Liver (tissue), 3 donors: Measurements from ENCODE around the gene INSIG2.

Experiments used
- EGR1 ChIP-seq, 2 donors: IDR thresholded peaks; 2 replicates each; pipeline ENCODE4 v1.6.1; 2016 to 2018; ENCODE audit warnings: antibody characterized with exemption in 2 of 2, low read depth in 2 of 2
- FOXA2 ChIP-seq: IDR thresholded peaks from 2 replicates; pipeline ENCODE4 v1.6.1; 2016; ENCODE audit warnings: antibody characterized with exemption
- NR2F2 ChIP-seq: IDR thresholded peaks from 2 replicates; pipeline ENCODE4 v1.6.1; 2016; ENCODE audit warnings: antibody characterized with exemption
- RAD21 ChIP-seq, 2 donors: IDR thresholded peaks; 2 replicates each; pipeline ENCODE4 v1.6.1; 2016; ENCODE audit warnings: antibody characterized with exemption in 2 of 2, mild to moderate bottlenecking in 2 of 2
- RXRA ChIP-seq, 2 donors: IDR thresholded peaks; 2 replicates each; pipeline ENCODE4 v1.6.1; 2017 to 2018; ENCODE audit warnings: antibody characterized with exemption in 2 of 2, mild to moderate bottlenecking in 1 of 2
- SP1 ChIP-seq: IDR thresholded peaks from 2 replicates; pipeline ENCODE4 v1.6.1; 2018; ENCODE audit warnings: antibody characterized with exemption, mild to moderate bottlenecking
- TAF1 ChIP-seq: conservative IDR thresholded peaks from 2 replicates; pipeline ENCODE4 v1.6.1; 2016; ENCODE audit warnings: antibody characterized with exemption, mild to moderate bottlenecking
- YY1 ChIP-seq: IDR thresholded peaks from 2 replicates; pipeline ENCODE4 v1.6.1; 2016; ENCODE audit warnings: antibody characterized with exemption, mild to moderate bottlenecking
- TF ChIP-seq, protein P1 (sequence below): fragments of 150-350 bp; IDR thresholded peaks from 2 replicates; pipeline ENCODE4 v1.5.1; 2017; ENCODE audit warnings: improper control_type of control experiment, low read depth, low read length; ENCODE audit not compliant: missing input control
- TF ChIP-seq, protein P2 (sequence below): IDR thresholded peaks from 2 replicates; pipeline ENCODE4 v1.6.1; 2016; ENCODE audit warnings: antibody characterized with exemption
- TF ChIP-seq, protein P3 (sequence below): IDR thresholded peaks from 2 replicates; pipeline ENCODE4 v1.6.1; 2016; ENCODE audit warnings: antibody characterized with exemption, mild to moderate bottlenecking
- TF ChIP-seq, protein P4 (sequence below): IDR thresholded peaks from 2 replicates; pipeline ENCODE4 v1.6.1; 2016; ENCODE audit warnings: antibody characterized with exemption
- TF ChIP-seq, protein P5 (sequence below): IDR thresholded peaks from 2 replicates; pipeline ENCODE4 v1.6.1; 2016; ENCODE audit warnings: antibody characterized with exemption
- donor health status: healthy.
- donor health status: healthy.

DNA sequence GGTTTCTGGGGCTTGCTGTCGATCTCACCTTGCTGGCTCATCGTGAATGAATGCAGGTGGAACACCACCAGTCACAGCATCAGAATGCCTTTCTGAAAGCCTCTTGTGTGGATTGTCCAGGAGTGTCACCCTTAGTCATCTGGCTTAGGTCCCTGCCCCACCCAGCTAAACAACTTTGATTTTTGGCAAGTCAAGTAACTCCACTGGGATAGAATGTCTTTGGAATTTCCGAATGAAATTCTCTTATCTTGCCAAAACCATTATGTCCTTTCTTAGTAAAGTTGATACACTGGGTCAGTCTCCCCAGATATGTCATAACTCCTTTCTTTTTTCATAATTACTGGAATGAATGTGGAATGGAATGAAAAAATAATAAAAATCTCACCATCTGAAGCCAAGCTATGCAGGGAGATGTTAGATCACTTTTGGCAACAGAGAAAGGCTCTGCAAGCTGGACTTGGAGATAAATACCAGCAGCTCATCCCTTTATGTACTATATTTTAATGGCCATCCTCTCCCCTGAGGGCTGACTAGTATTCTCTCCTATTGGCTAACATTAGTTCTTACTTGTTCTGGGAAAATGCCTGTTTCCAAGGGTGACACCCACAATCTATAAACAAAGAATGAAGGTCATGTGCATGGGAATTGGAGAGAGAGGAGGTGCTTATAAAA lies 35.4 kb downstream of the INSIG2 start:
- TF ChIP-seq, protein P1, sequence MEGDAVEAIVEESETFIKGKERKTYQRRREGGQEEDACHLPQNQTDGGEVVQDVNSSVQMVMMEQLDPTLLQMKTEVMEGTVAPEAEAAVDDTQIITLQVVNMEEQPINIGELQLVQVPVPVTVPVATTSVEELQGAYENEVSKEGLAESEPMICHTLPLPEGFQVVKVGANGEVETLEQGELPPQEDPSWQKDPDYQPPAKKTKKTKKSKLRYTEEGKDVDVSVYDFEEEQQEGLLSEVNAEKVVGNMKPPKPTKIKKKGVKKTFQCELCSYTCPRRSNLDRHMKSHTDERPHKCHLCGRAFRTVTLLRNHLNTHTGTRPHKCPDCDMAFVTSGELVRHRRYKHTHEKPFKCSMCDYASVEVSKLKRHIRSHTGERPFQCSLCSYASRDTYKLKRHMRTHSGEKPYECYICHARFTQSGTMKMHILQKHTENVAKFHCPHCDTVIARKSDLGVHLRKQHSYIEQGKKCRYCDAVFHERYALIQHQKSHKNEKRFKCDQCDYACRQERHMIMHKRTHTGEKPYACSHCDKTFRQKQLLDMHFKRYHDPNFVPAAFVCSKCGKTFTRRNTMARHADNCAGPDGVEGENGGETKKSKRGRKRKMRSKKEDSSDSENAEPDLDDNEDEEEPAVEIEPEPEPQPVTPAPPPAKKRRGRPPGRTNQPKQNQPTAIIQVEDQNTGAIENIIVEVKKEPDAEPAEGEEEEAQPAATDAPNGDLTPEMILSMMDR, result no peak
- TF ChIP-seq, protein P2, sequence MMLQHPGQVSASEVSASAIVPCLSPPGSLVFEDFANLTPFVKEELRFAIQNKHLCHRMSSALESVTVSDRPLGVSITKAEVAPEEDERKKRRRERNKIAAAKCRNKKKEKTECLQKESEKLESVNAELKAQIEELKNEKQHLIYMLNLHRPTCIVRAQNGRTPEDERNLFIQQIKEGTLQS, result no peak
- TF ChIP-seq YY1, result peak; percentile 6
- no peak for TF ChIP-seq RAD21 (IDR thresholded peaks at IDR 0.05)
- TF ChIP-seq, protein P3, sequence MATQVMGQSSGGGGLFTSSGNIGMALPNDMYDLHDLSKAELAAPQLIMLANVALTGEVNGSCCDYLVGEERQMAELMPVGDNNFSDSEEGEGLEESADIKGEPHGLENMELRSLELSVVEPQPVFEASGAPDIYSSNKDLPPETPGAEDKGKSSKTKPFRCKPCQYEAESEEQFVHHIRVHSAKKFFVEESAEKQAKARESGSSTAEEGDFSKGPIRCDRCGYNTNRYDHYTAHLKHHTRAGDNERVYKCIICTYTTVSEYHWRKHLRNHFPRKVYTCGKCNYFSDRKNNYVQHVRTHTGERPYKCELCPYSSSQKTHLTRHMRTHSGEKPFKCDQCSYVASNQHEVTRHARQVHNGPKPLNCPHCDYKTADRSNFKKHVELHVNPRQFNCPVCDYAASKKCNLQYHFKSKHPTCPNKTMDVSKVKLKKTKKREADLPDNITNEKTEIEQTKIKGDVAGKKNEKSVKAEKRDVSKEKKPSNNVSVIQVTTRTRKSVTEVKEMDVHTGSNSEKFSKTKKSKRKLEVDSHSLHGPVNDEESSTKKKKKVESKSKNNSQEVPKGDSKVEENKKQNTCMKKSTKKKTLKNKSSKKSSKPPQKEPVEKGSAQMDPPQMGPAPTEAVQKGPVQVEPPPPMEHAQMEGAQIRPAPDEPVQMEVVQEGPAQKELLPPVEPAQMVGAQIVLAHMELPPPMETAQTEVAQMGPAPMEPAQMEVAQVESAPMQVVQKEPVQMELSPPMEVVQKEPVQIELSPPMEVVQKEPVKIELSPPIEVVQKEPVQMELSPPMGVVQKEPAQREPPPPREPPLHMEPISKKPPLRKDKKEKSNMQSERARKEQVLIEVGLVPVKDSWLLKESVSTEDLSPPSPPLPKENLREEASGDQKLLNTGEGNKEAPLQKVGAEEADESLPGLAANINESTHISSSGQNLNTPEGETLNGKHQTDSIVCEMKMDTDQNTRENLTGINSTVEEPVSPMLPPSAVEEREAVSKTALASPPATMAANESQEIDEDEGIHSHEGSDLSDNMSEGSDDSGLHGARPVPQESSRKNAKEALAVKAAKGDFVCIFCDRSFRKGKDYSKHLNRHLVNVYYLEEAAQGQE, result no peak
- TF ChIP-seq FOXA2, result no peak
- TF ChIP-seq NR2F2, result peak; percentile 41
- no peak for TF ChIP-seq RXRA (IDR thresholded peaks at IDR 0.05)
- no peak for TF ChIP-seq TAF1
- TF ChIP-seq, protein P4, sequence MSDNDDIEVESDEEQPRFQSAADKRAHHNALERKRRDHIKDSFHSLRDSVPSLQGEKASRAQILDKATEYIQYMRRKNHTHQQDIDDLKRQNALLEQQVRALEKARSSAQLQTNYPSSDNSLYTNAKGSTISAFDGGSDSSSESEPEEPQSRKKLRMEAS, result no peak
- TF ChIP-seq SP1, result no peak
- TF ChIP-seq, protein P5, sequence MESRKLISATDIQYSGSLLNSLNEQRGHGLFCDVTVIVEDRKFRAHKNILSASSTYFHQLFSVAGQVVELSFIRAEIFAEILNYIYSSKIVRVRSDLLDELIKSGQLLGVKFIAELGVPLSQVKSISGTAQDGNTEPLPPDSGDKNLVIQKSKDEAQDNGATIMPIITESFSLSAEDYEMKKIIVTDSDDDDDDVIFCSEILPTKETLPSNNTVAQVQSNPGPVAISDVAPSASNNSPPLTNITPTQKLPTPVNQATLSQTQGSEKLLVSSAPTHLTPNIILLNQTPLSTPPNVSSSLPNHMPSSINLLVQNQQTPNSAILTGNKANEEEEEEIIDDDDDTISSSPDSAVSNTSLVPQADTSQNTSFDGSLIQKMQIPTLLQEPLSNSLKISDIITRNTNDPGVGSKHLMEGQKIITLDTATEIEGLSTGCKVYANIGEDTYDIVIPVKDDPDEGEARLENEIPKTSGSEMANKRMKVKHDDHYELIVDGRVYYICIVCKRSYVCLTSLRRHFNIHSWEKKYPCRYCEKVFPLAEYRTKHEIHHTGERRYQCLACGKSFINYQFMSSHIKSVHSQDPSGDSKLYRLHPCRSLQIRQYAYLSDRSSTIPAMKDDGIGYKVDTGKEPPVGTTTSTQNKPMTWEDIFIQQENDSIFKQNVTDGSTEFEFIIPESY, result no peak
- no peak for TF ChIP-seq EGR1 (IDR thresholded peaks at IDR 0.05; ENCODE audit: low read depth in 2 of 2)
